ENCODE results near the gene HOXD3. TPM values are rescaled to one million over a fixed set of nuclear protein-coding genes. Genes with fewer than 3 reads are reported as not detected.

HOXD3 gene
- total RNA-seq, 1 experiment from 2014 or later: not detected

DNA sequence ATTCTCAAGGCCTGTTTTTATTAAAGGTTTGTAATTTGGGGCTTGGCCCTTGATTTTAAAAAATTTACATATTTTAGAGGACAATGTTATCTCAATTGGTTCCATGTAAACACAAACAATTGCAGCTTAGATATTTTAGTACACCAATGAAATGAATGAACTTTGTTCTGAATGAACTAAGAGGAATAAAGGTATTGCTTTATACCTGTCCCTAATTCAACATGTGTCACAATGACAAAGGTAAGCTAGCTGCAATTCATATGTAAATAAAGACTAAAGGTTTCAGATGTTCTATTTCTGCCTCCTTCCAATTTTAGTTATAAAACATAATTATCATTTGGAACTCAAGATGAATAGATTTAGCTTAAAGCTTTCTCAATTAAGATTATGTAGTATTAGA lies 42.8 kb downstream of the HOXD3 start:
- DNase-seq (ENCODE audit: low spot score): no peak
- Mint-ChIP-seq H3K27ac (no peak overlapping the region), H3K36me3 (no peaks in the 10 kb centered on the region), H3K9me3 (no peaks in the 10 kb centered on the region), H3K27me3 (ENCODE audit: low read depth) (peaks cover 49% of the 10 kb centered on the region), H3K4me1 (no peaks in the 10 kb centered on the region), H3K4me3 (no peak overlapping the region)
- POLR2A ChIA-PET: no interaction called here
- no peak for ATAC-seq
- TF ChIP-seq, protein P1, sequence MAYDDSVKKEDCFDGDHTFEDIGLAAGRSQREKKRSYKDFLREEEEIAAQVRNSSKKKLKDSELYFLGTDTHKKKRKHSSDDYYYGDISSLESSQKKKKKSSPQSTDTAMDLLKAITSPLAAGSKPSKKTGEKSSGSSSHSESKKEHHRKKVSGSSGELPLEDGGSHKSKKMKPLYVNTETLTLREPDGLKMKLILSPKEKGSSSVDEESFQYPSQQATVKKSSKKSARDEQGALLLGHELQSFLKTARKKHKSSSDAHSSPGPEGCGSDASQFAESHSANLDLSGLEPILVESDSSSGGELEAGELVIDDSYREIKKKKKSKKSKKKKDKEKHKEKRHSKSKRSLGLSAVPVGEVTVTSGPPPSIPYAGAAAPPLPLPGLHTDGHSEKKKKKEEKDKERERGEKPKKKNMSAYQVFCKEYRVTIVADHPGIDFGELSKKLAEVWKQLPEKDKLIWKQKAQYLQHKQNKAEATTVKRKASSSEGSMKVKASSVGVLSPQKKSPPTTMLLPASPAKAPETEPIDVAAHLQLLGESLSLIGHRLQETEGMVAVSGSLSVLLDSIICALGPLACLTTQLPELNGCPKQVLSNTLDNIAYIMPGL (CRISPR knock-in tag; IDR thresholded peaks at IDR 0.05): no peak
- TF ChIP-seq MXD4 (CRISPR knock-in tag; IDR thresholded peaks at IDR 0.05; ENCODE audit: borderline replicate concordance) (no peak), ZNF121 (CRISPR knock-in tag; IDR thresholded peaks at IDR 0.05) (no peak), MYBL2 (CRISPR knock-in tag; IDR thresholded peaks at IDR 0.05) (no peak), TCF7 (CRISPR knock-in tag; IDR thresholded peaks at IDR 0.05; ENCODE audit: low read depth) (no peak), ZNF263 (CRISPR knock-in tag; IDR thresholded peaks at IDR 0.05; ENCODE audit: low read depth) (no peak), ZBTB21 (CRISPR knock-in tag; IDR thresholded peaks at IDR 0.05; ENCODE audit: borderline replicate concordance) (no peak), TP53 (CRISPR knock-in tag; IDR thresholded peaks at IDR 0.05) (no peak), ZNF423 (CRISPR knock-in tag; IDR thresholded peaks at IDR 0.05) (no peak), IRF2 (CRISPR knock-in tag; IDR thresholded peaks at IDR 0.05; ENCODE audit: borderline replicate concordance, low read depth) (no peak), ZNF396 (CRISPR knock-in tag; IDR thresholded peaks at IDR 0.05; ENCODE audit: borderline replicate concordance) (no peak), CREM (CRISPR knock-in tag; IDR thresholded peaks at IDR 0.05) (no peak), NFE2L1 (CRISPR knock-in tag; IDR thresholded peaks at IDR 0.05) (no peak)
- TF ChIP-seq, protein P2, sequence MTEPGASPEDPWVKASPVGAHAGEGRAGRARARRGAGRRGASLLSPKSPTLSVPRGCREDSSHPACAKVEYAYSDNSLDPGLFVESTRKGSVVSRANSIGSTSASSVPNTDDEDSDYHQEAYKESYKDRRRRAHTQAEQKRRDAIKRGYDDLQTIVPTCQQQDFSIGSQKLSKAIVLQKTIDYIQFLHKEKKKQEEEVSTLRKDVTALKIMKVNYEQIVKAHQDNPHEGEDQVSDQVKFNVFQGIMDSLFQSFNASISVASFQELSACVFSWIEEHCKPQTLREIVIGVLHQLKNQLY (CRISPR knock-in tag; IDR thresholded peaks at IDR 0.05): no peak
- TF ChIP-seq, protein P3, sequence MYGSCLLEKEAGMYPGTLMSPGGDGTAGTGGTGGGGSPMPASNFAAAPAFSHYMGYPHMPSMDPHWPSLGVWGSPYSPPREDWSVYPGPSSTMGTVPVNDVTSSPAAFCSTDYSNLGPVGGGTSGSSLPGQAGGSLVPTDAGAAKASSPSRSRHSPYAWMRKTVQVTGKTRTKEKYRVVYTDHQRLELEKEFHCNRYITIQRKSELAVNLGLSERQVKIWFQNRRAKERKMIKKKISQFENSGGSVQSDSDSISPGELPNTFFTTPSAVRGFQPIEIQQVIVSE (CRISPR knock-in tag; IDR thresholded peaks at IDR 0.05; ENCODE audit: borderline replicate concordance): no peak
- CTCF ChIA-PET: interaction anchor here (0.9 to 1.5 kb wide), 3 partner anchors 8 to 255 kb away, joined by 3 read pairs; no protein-coding TSS in a partner anchor

DNA sequence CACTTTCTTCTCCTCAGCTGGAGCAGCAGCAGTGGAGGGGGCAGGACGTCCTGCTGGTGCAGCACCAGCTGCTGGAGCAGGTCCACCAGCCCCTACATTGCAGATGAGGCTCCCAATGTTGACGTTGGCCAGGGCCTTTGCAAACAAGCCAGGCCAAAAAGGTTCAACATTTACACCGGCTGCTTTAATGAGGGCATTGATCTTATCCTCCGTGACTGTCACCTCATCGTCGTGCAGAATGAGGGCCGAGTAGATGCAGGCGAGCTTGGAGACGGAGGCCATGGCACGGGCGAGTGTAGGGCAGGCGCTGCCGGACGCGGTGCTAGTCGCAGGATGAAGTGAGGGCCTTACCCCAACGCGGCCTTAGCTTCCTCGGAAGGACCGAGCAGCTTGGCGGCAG lies 43.9 kb downstream of the HOXD3 start:
- DNase-seq (ENCODE audit: low spot score): no peak
- peaks cover 39% of the 10 kb centered on the region for H3K27me3 Mint-ChIP-seq (ENCODE audit: low read depth)
- H3K27ac Mint-ChIP-seq: no peak overlapping the region
- no peaks in the 10 kb centered on the region for H3K9me3 Mint-ChIP-seq
- no peak; the same call in 1 of the 2 replicates for ATAC-seq
- H3K36me3 Mint-ChIP-seq: no peaks in the 10 kb centered on the region
- H3K4me3 Mint-ChIP-seq: no peak overlapping the region
- TF ChIP-seq NR1H2 (CRISPR knock-in tag; IDR thresholded peaks at IDR 0.05): no peak
- TF ChIP-seq, protein P4, sequence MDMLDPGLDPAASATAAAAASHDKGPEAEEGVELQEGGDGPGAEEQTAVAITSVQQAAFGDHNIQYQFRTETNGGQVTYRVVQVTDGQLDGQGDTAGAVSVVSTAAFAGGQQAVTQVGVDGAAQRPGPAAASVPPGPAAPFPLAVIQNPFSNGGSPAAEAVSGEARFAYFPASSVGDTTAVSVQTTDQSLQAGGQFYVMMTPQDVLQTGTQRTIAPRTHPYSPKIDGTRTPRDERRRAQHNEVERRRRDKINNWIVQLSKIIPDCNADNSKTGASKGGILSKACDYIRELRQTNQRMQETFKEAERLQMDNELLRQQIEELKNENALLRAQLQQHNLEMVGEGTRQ (CRISPR knock-in tag; IDR thresholded peaks at IDR 0.05): no peak
- TF ChIP-seq ESRRA (CRISPR knock-in tag; IDR thresholded peaks at IDR 0.05; ENCODE audit: borderline replicate concordance): no peak
- TF ChIP-seq NFE2L1 (CRISPR knock-in tag; IDR thresholded peaks at IDR 0.05): no peak
- TF ChIP-seq, protein P5, sequence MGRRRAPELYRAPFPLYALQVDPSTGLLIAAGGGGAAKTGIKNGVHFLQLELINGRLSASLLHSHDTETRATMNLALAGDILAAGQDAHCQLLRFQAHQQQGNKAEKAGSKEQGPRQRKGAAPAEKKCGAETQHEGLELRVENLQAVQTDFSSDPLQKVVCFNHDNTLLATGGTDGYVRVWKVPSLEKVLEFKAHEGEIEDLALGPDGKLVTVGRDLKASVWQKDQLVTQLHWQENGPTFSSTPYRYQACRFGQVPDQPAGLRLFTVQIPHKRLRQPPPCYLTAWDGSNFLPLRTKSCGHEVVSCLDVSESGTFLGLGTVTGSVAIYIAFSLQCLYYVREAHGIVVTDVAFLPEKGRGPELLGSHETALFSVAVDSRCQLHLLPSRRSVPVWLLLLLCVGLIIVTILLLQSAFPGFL (CRISPR knock-in tag; IDR thresholded peaks at IDR 0.05; ENCODE audit: borderline replicate concordance): no peak
- TF ChIP-seq RELA (CRISPR knock-in tag; IDR thresholded peaks at IDR 0.05; ENCODE audit: borderline replicate concordance): 0 out of 2 replicates have a peak, but pooled peaks have one; percentile 30
- CTCF ChIA-PET: interaction anchor here (1.5 kb wide), 1 partner anchor 9 kb away, joined by 3 read pairs; no protein-coding TSS in a partner anchor
- POLR2A ChIA-PET: no interaction called here
- no peaks in the 10 kb centered on the region for H3K4me1 Mint-ChIP-seq

Measured in WTC11 (cell line).